DND-41 (cell line): ENCODE data around the gene SYT1.

Experiments used
- EZH2 ChIP-seq: IDR thresholded peaks from 3 replicates; pipeline ENCODE4 v1.6.1; 2012; ENCODE audit warnings: borderline replicate concordance, low read depth, mild to moderate bottlenecking, moderate library complexity, low read length, inconsistent platforms; ENCODE audit not compliant: severe bottlenecking
- TF ChIP-seq, protein P1 (sequence below): IDR thresholded peaks from 2 replicates; pipeline ENCODE4 v1.5.1; 2012; ENCODE audit warnings: borderline replicate concordance, low read length, moderate library complexity, mild to moderate bottlenecking; ENCODE audit not compliant: poor library complexity, severe bottlenecking; ENCODE audit errors: extremely low read depth

DNA sequence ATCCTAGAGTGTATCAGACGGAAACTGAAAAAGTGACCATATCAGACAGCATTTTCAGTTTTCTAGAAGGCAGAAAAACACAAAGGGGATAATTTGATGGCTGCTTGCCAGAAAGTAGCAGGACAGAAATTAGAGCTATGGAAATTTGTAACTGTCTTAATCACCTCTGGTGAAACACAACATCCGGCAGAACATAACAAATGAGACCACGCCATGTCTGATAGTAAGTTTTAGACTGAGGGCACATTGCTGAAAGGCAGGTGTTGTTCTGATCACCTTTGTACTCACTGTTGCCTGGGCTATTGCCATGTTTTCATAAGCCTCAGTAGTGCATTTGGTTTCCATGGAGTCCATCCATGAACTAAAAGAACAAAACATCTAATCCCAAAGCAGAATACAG lies 535.9 kb downstream of the SYT1 start:
- TF ChIP-seq, protein P1, sequence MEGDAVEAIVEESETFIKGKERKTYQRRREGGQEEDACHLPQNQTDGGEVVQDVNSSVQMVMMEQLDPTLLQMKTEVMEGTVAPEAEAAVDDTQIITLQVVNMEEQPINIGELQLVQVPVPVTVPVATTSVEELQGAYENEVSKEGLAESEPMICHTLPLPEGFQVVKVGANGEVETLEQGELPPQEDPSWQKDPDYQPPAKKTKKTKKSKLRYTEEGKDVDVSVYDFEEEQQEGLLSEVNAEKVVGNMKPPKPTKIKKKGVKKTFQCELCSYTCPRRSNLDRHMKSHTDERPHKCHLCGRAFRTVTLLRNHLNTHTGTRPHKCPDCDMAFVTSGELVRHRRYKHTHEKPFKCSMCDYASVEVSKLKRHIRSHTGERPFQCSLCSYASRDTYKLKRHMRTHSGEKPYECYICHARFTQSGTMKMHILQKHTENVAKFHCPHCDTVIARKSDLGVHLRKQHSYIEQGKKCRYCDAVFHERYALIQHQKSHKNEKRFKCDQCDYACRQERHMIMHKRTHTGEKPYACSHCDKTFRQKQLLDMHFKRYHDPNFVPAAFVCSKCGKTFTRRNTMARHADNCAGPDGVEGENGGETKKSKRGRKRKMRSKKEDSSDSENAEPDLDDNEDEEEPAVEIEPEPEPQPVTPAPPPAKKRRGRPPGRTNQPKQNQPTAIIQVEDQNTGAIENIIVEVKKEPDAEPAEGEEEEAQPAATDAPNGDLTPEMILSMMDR = no peak
- TF ChIP-seq EZH2 = no peak
